IMR-90 (cell line): ENCODE results near the gene CALML3. TPM values are rescaled to one million over a fixed set of nuclear protein-coding genes. Genes with fewer than 3 reads are reported as not detected.

Experiments used
- ATAC-seq: fragments of 200-7000 bp; cut with Tn5 transposase; 2 replicates; pipeline ENCODE4 v1.9.1; 2020; ENCODE audit warnings: low read depth, mild to moderate bottlenecking, moderate library complexity
- BruUV-seq: library from RNA; stranded (reverse); fragments of 400-500 nt; replicated peaks from 2 replicates; lab custom pipeline; 2021; lab: Mats Ljungman, UMichigan
- CTCF ChIA-PET: fragments of 300-600 bp; formaldehyde crosslinking; extraction: SDS; loops from one replicate; lab custom pipeline; 2021; ENCODE audit warnings: antibody characterized with exemption; lab: Yijun Ruan, JAX
- POLR2A ChIA-PET: fragments of 300-600 bp; sonication (Branson Sonifier 250); formaldehyde crosslinking; loops from one replicate; lab custom pipeline; 2022; ENCODE audit warnings: antibody characterized with exemption; ENCODE audit not compliant: unreplicated experiment; lab: Charles Lee
- DNase-seq: peaks from one replicate; pipeline ENCODE4 v3.0.0; 2013
- H2AFZ ChIP-seq: replicated peaks from 2 replicates; pipeline ENCODE3; 2013; ENCODE audit warnings: low read length, mild to moderate bottlenecking; ENCODE audit not compliant: poor library complexity
- H2AK5ac ChIP-seq: 2 replicates; pipeline ENCODE4 v1.6.1; 2013; ENCODE audit warnings: low read depth, low read length, inconsistent platforms
- H2AK9ac ChIP-seq: replicated peaks from 2 replicates; pipeline ENCODE3; 2013; ENCODE audit warnings: mild to moderate bottlenecking, low read depth, low read length, moderate library complexity; ENCODE audit not compliant: poor library complexity
- H2BK120ac ChIP-seq: 2 replicates; pipeline ENCODE4 v1.6.1; 2013; ENCODE audit warnings: low read depth, low read length, inconsistent platforms
- H2BK15ac ChIP-seq: 3 replicates; pipeline ENCODE4 v1.6.1; 2013; ENCODE audit warnings: low read depth, low read length, inconsistent platforms
- H2BK20ac ChIP-seq: 2 replicates; pipeline ENCODE4 v1.6.1; 2013; ENCODE audit warnings: low read depth, mild to moderate bottlenecking, inconsistent platforms, low read length, moderate library complexity
- H2BK5ac ChIP-seq: 2 replicates; pipeline ENCODE4 v1.6.1; 2013; ENCODE audit warnings: mild to moderate bottlenecking, low read depth, low read length, inconsistent platforms; ENCODE audit not compliant: poor library complexity, severe bottlenecking
- H3K14ac ChIP-seq: replicated peaks from 2 replicates; pipeline ENCODE4 v1.6.1; 2013; ENCODE audit warnings: low read depth, low read length, inconsistent platforms
- H3K18ac ChIP-seq: 2 replicates; pipeline ENCODE4 v1.6.1; 2013; ENCODE audit warnings: low read depth, low read length, control low read depth
- H3K23ac ChIP-seq: 2 replicates; pipeline ENCODE4 v1.6.1; 2013; ENCODE audit warnings: low read depth, low read length, inconsistent platforms
- H3K27ac ChIP-seq: 2 replicates; pipeline ENCODE4 v1.5.1; 2013; ENCODE audit warnings: mild to moderate bottlenecking, control low read depth, low read length; ENCODE audit not compliant: insufficient read depth
- H3K27me3 ChIP-seq: 2 replicates; pipeline ENCODE4 v1.6.1; 2013; ENCODE audit warnings: low read length; ENCODE audit not compliant: control insufficient read depth, insufficient read depth
- H3K36me3 ChIP-seq: 2 replicates; pipeline ENCODE4 v1.6.1; 2013; ENCODE audit warnings: low read length, mixed read lengths; ENCODE audit not compliant: control insufficient read depth, insufficient read depth
- H3K4ac ChIP-seq: 2 replicates; pipeline ENCODE4 v1.6.1; 2013; ENCODE audit warnings: low read depth, low read length, inconsistent platforms
- H3K4me1 ChIP-seq: 2 replicates; pipeline ENCODE4 v1.6.1; 2013; ENCODE audit warnings: low read length, mixed read lengths; ENCODE audit not compliant: control insufficient read depth, insufficient read depth
- H3K4me2 ChIP-seq: 2 replicates; pipeline ENCODE4 v1.6.1; 2013; ENCODE audit warnings: low read depth, mild to moderate bottlenecking, control low read depth, low read length, moderate library complexity
- H3K4me3 ChIP-seq: 2 replicates; pipeline ENCODE4 v1.5.1; 2013; ENCODE audit warnings: low read depth, mild to moderate bottlenecking, control low read depth, low read length, moderate library complexity; ENCODE audit not compliant: insufficient read depth
- H3K56ac ChIP-seq: 2 replicates; pipeline ENCODE4 v1.6.1; 2013; ENCODE audit warnings: low read length, inconsistent platforms; ENCODE audit not compliant: insufficient read depth; ENCODE audit errors: extremely low read depth
- H3K79me1 ChIP-seq, 2 experiments: 2 replicates each; pipeline ENCODE4 v1.6.1; 2013; ENCODE audit warnings: low read length in 2 of 2, inconsistent platforms in 1 of 2, low read depth in 1 of 2
- H3K9ac ChIP-seq: 2 replicates; pipeline ENCODE4 v1.6.1; 2013; ENCODE audit warnings: low read depth, low read length, control low read depth
- H3K9me1 ChIP-seq: 2 replicates; pipeline ENCODE4 v1.6.1; 2013; ENCODE audit warnings: low read length, inconsistent platforms; ENCODE audit not compliant: insufficient read depth
- H3K9me3 ChIP-seq: 2 replicates; pipeline ENCODE4 v1.6.1; 2013; ENCODE audit warnings: low read length; ENCODE audit not compliant: control insufficient read depth, insufficient read depth
- H4K20me1 ChIP-seq: 2 replicates; pipeline ENCODE4 v1.6.1; 2013; ENCODE audit warnings: low read length, inconsistent platforms; ENCODE audit not compliant: insufficient read depth
- H4K5ac ChIP-seq: 2 replicates; pipeline ENCODE4 v1.6.1; 2013; ENCODE audit warnings: mild to moderate bottlenecking, low read depth, low read length, control low read depth
- H4K8ac ChIP-seq, 2 experiments: 2 replicates each; pipeline ENCODE4 v1.6.1; 2013; ENCODE audit warnings: low read depth in 2 of 2, low read length in 2 of 2, control low read depth in 1 of 2, inconsistent platforms in 1 of 2
- H4K91ac ChIP-seq: 2 replicates; pipeline ENCODE4 v1.6.1; 2013; ENCODE audit warnings: low read depth, low read length, inconsistent platforms; ENCODE audit not compliant: insufficient read depth
- BHLHE40 ChIP-seq: fragments of 150-350 bp; IDR thresholded peaks from 2 replicates; pipeline ENCODE4 v1.6.1; 2016; ENCODE audit warnings: mild to moderate bottlenecking, low read depth, low read length
- CEBPB ChIP-seq: IDR thresholded peaks from 2 replicates; pipeline ENCODE4 v1.6.1; 2012; ENCODE audit warnings: low read depth, low read length, improper control_type of control experiment
- CHD1 ChIP-seq: IDR thresholded peaks from 2 replicates; pipeline ENCODE4 v1.6.1; 2012; ENCODE audit warnings: low read depth, low read length, improper control_type of control experiment
- CTCF ChIP-seq: conservative IDR thresholded peaks from 2 replicates; pipeline ENCODE4 v1.5.1; 2012; ENCODE audit warnings: mild to moderate bottlenecking, low read depth, low read length, improper control_type of control experiment
- ELK1 ChIP-seq: fragments of 150-350 bp; IDR thresholded peaks from 2 replicates; pipeline ENCODE4 v1.6.1; 2016; ENCODE audit warnings: low read depth, mild to moderate bottlenecking, low read length, moderate library complexity, borderline replicate concordance
- FOS ChIP-seq: fragments of 150-350 bp; IDR thresholded peaks from 2 replicates; pipeline ENCODE4 v1.6.1; 2016; ENCODE audit warnings: low read depth, low read length
- MAFK ChIP-seq: IDR thresholded peaks from 2 replicates; pipeline ENCODE4 v1.6.1; 2012; ENCODE audit warnings: low read depth, low read length, improper control_type of control experiment
- MAZ ChIP-seq: IDR thresholded peaks from 2 replicates; pipeline ENCODE4 v1.6.1; 2012; ENCODE audit warnings: low read depth, mild to moderate bottlenecking, low read length, improper control_type of control experiment, moderate library complexity, borderline replicate concordance
- MXI1 ChIP-seq: IDR thresholded peaks from 2 replicates; pipeline ENCODE4 v1.6.1; 2012; ENCODE audit warnings: low read depth, mild to moderate bottlenecking, low read length, moderate library complexity, borderline replicate concordance
- NFE2L2 ChIP-seq: fragments of 150-350 bp; IDR thresholded peaks from 2 replicates; pipeline ENCODE4 v1.6.1; 2016; ENCODE audit warnings: low read depth, mild to moderate bottlenecking, low read length
- POLR2A ChIP-seq: IDR thresholded peaks from 2 replicates; pipeline ENCODE4 v1.6.1; 2012; ENCODE audit warnings: mild to moderate bottlenecking, low read depth, low read length
- RAD21 ChIP-seq: IDR thresholded peaks from 2 replicates; pipeline ENCODE4 v1.6.1; 2012; ENCODE audit warnings: low read length, improper control_type of control experiment
- RCOR1 ChIP-seq: IDR thresholded peaks from 2 replicates; pipeline ENCODE4 v1.6.1; 2012; ENCODE audit warnings: mild to moderate bottlenecking, low read length, improper control_type of control experiment; ENCODE audit not compliant: insufficient replicate concordance
- RFX5 ChIP-seq: IDR thresholded peaks from 2 replicates; pipeline ENCODE4 v1.8.0; 2012; ENCODE audit warnings: low read depth, mild to moderate bottlenecking, low read length, moderate library complexity
- SMC3 ChIP-seq: fragments of 150-350 bp; IDR thresholded peaks from 2 replicates; pipeline ENCODE4 v1.6.1; 2016; ENCODE audit warnings: low read depth, mild to moderate bottlenecking, antibody characterized with exemption, low read length, moderate library complexity
- USF2 ChIP-seq: fragments of 150-350 bp; IDR thresholded peaks from 2 replicates; pipeline ENCODE4 v1.6.1; 2017; ENCODE audit warnings: mild to moderate bottlenecking, antibody characterized with exemption, low read length, low read depth
- WGBS, 2 experiments: methylation state at CpG; one replicate each; pipeline versions ENCODE4 v1.1.5 to v1.1.7; 2013; ENCODE audit warnings: missing lambda C conversion rate in 2 of 2; ENCODE audit not compliant: insufficient read length in 1 of 2; ENCODE audit errors: extremely low coverage in 2 of 2; 5-methylcytosine and 5-hydroxymethylcytosine counted together
- dilution Hi-C: fragments of 300-500 bp; cut with HindIII; formaldehyde crosslinking; loops from one replicate; pipeline ENCODE4 v1.14.3; 2018; ENCODE audit warnings: low sequenced_read_pairs; ENCODE audit not compliant: unreplicated experiment
- in situ Hi-C: fragments of 300-500 bp; cut with MboI; formaldehyde crosslinking; loops from 3 replicates; pipeline ENCODE4 v1.14.3; 2019; ENCODE audit warnings: low sequenced_read_pairs, inconsistent platforms, mixed read lengths
- intact Hi-C: fragments of 100-400 bp; cut with micrococcal nuclease; formaldehyde crosslinking; loops from 2 replicates; pipeline ENCODE4 v1.10.0; 2022
- polyA plus RNA-seq, 3 experiments: library from polyadenylated mRNA; depleted of rRNA; stranded (reverse); fragments of >200 nt; gene quantifications; 2 replicates each; pipeline ENCODE4 v1.2.3, GENCODE V29; 2012; ENCODE audit warnings: low replicate concordance in 1 of 3
- total RNA-seq: library from RNA; depleted of rRNA; stranded (reverse); fragments of >200 nt; gene quantifications from 2 replicates; pipeline ENCODE4 v1.2.3, GENCODE V29; 2012

Gene CALML3
- total and polyA plus RNA-seq, 2 of the 4 experiments (the other 2 are of a cell fraction), result not detected

- Histone ChIP-seq H2BK120ac (no peak overlapping the region), H3K14ac (no peak overlapping the region), H3K56ac (no peak overlapping the region), H3K79me1 (no peaks in the 10 kb centered on the region), H2BK15ac (no peak overlapping the region), H2AK9ac (peak overlapping the region; percentile 5), H3K4me2 (no peak overlapping the region), H3K18ac (no peak overlapping the region), H3K4me3 (no peak overlapping the region), H3K27ac (no peak overlapping the region), H3K9ac (no peak overlapping the region), H2AK5ac (no peak overlapping the region), H3K27me3 (peaks cover 50% of the 10 kb centered on the region), H3K23ac (no peak overlapping the region), H3K9me1 (peaks cover 13% of the 10 kb centered on the region; the same call in 1 of the 2 replicates), H3K4ac (no peak overlapping the region), H4K8ac (no peak overlapping the region), H2AFZ (no peak overlapping the region), H4K91ac (no peak overlapping the region), H4K5ac (no peak overlapping the region), H3K4me1 (no peaks in the 10 kb centered on the region), H2BK20ac (no peak overlapping the region), H2BK5ac (no peak overlapping the region), H4K20me1 (no peaks in the 10 kb centered on the region), H3K36me3 (no peaks in the 10 kb centered on the region), H3K9me3 (no peaks in the 10 kb centered on the region)
- in situ Hi-C loops, result no loop called here
- WGBS, 2 experiments, result 67% methylated on average over 6 of the region's 12 CpGs; no CpG with 5 or more reads in 1 of the 2 experiments
- dilution Hi-C loops, result no loop called here
- ChIA-PET POLR2A (no interaction called here), CTCF (no interaction called here)
- intact Hi-C loops, result no loop called here
- TF ChIP-seq RFX5 (no peak), RCOR1 (no peak), MAFK (no peak), RAD21 (no peak), MXI1 (no peak), BHLHE40 (no peak), FOS (no peak), CEBPB (no peak), NFE2L2 (no peak), SMC3 (no peak), ELK1 (no peak), MAZ (no peak), CHD1 (no peak), CTCF (no peak), POLR2A (no peak), USF2 (no peak)
- no peak for ATAC-seq
- BruUV-seq, result no TSS peak
- peak; percentile 6 for DNase-seq
These were observed 22.7 kb upstream of the CALML3 start for GRCh38 chr10:5502061-5502521.
